HG02884 (cell line): Measurements from ENCODE around the gene IL17A.
A peak's percentile ranks its signal among the peaks of the same experiment; 100 is the strongest.

Source experiments
- ATAC-seq: cut with Tn5 transposase; IDR thresholded peaks from one replicate; pipeline ENCODE4 v1.9.1; 2021; ENCODE audit warnings: mild to moderate bottlenecking, moderate library complexity; ENCODE audit not compliant: unreplicated experiment

Gene IL17A

GRCh38 chr6:52210227-52210626 is 24.1 kb downstream of the IL17A start:
- peak; percentile 84 for ATAC-seq

DNA sequence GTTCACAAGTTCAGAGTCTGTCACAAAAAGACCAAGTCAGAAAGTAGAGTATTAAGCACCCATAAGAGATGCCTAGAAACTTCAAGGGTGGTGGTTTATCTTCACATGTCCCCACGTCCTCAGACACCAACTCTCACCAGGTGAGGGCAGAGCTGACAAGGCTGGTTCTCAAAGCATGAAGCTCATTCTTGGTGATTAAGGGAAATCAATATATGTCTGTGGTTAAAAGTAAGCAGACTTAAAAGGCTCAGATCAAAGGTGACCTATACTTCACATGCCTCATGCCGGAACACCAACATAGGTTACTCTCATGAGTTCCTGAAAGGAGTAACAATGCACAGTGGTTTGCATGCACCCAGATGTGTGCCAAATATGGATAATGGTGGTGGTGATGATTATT is 27.0 kb downstream of the IL17A start:
- no peak for ATAC-seq

GRCh38 chr6:52215787-52216186 is 29.6 kb downstream of the IL17A start:
- no peak for ATAC-seq

- ATAC-seq = peak; percentile 48
Measured at GRCh38 chr6:52216932-52217575, 30.9 kb downstream of the IL17A start.

DNA sequence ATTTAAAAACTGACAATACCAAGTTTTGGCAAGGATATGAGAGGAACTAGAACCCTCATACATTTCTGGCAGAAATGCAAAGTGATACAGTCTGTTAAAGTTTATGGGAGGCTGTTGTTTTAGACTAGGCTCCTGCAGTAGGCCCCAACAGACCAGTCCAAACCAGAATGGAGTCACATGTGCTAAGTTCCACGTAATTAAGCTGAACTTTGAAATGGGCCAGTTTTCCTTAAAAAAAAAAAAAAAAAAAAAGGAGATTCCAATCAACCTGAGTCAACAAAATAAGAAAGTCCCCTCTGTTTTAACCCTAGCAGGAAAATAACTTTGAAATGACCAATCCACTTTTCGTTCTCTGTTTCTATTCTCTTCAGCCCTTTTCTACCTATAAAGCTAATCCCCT is 31.6 kb downstream of the IL17A start:
- no peak for ATAC-seq

DNA sequence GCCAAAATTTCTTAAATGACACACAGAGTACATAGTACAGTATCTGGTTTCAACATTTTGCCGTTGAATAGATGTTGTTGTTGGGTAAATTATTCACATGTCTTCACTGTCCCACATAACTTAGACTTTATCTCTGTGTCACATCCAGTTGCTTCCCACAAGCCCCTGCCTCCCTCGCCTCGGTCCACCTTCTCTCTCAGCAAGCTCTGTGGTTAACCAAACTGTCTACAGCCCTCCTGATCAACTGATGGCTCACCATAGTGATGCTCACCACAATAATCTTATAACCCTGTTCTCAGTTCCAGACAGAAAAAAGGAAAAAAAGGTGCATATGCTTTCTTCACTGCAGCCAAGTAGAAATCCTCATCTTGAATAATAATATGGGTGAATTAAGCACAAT is 35.1 kb downstream of the IL17A start:
- ATAC-seq = peak; percentile 80

GRCh38 chr6:52227495-52227894 is 41.3 kb downstream of the IL17A start:
- peak; percentile 100 for ATAC-seq

DNA sequence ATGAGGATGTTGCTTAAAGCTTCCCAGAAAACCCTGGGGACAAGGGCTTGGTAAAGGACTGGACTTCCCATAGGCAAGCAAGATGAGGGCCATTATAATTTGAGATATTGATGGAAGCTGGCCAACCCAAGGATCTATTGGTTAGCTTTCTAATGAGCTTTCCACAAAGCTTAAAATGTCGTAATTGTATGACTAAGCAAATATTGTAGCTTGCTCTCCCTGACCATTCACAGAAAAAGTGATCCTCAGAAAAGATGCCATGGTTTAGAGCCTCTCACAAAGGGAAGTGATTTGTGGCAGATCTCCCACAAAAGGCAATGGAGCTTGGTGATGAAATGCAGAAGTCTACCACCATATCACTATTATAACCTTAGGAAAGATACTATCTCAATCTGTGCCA is 44.5 kb downstream of the IL17A start:
- no peak for ATAC-seq

DNA sequence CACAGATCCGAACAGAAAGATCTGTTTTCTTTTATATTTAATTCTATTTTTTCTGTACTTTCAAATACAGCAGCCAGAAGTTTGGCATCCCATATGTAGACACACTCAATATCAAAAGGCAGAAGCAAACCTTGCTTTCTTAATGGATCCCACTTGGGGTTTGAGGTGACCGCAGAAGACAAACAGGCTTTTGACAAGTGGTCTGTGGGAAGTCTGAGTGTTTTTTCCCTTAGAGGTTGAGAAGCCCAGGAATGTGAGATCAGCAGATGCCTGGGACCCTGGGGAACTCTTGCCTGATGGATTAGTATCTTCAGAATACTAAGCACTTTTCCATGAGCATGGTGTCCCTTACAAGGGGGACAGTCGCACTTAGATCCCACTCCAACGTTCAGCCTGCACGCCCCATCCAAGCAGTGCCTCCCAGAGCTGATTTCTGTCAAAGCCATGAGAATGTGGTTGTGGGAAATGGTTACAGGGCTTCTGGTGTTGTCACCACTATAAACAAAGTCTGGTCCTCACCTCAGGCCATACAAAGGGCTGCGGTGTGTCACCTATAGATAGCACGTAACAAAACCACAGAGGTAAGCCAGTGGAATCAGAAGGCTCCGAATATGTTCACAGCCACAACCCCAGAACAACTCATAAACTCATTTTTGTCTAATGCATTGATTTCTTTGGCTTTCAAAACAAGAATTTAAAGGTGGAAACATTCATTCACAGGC is 45.4 kb downstream of the IL17A start:
- ATAC-seq = no peak

- no peak for ATAC-seq
Measured at GRCh38 chr6:52233005-52233404, 46.8 kb downstream of the IL17A start.

DNA sequence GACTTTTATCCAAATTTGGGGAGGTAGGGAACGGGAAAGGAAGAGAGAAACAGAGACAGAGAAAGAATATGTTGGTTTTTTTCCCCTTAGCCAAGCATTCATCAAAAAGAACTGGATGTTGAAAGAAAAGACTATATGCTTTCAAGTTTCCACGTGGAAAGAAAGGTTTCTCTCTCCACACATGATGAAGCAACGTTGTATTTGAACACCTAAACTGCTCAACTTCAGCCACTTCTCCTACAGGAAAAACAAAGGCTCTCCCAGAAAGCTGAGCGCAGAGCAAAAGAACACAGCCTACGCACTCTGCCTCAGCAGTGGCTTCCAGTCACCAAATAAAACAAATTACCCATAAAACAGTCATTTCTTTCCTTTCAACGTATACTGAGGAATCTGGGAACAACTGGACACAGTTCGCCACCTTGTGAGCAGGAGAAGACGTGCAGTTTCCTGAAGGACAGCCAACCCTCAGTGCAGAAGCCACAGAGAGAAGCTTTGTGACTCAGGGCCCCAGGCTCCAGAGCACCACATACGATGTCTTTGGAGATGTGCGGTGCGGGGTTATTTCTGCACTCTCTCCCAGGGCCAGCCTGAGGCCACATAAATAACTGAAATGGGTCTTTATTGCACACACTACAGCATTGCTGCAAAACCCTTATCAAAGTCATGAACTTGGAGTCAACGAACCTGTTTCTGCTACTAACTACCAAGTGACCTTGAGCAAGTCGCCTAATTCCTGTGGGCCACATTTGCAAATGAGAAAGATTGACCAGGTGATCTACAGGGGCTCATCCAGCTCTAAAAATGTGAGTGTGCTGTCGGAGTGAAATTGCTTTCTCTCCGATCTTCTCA is 48.0 kb downstream of the IL17A start:
- peak; percentile 95 for ATAC-seq
